Measurements from ENCODE around the gene PLEKHG2. TPM values are rescaled to one million over a fixed set of nuclear protein-coding genes. Genes with fewer than 3 reads are reported as not detected.

Gene PLEKHG2
- total RNA-seq, 4 donors from 2014 or later, result 6.4 to 29.9 (median 7.7) TPM

DNA sequence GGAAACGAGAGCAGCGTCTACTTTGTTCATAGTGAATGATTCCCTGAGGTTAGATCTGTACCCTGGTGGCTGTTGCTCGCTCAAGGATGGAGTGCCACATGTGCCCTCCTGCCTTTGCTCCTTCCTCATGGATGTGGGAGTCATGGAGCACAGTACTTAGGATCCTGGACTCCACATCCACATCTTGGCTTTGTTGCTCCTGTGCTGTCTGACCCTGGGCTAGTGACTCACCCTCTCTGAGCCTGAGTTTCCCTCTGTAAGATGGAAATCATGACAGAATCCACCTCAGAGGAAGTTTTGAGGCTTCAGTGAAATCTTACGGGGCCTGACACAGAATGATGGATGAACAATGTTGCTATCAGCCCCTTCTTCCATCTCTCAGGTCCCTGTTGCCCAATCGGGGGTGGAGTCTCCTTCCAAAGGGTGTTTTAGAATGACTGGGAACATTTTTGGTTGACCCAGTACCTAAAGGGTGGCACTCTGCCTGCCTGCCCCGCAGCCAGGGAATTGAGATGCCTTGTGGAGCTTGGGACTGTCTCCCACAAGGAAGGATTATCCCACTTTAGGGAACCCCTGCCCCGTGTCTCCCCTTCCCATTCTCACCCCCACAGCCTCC, 58.4 kb downstream of the PLEKHG2 start:
- no peaks in the 10 kb centered on the region for H3K27me3 ChIP-seq
- 83% methylated on average over 6 of the region's 7 CpGs for WGBS
- H3K4me1 ChIP-seq, result no peaks in the 10 kb centered on the region
- no peak overlapping the region for H3K4me3 ChIP-seq
- no peak overlapping the region for H3K27ac ChIP-seq
- no peak for TF ChIP-seq EP300 (IDR thresholded peaks at IDR 0.05)
- TF ChIP-seq POLR2A (IDR thresholded peaks at IDR 0.05), result no peak
- TF ChIP-seq POLR2AphosphoS5 (IDR thresholded peaks at IDR 0.05), result no peak
- TF ChIP-seq, protein P1, sequence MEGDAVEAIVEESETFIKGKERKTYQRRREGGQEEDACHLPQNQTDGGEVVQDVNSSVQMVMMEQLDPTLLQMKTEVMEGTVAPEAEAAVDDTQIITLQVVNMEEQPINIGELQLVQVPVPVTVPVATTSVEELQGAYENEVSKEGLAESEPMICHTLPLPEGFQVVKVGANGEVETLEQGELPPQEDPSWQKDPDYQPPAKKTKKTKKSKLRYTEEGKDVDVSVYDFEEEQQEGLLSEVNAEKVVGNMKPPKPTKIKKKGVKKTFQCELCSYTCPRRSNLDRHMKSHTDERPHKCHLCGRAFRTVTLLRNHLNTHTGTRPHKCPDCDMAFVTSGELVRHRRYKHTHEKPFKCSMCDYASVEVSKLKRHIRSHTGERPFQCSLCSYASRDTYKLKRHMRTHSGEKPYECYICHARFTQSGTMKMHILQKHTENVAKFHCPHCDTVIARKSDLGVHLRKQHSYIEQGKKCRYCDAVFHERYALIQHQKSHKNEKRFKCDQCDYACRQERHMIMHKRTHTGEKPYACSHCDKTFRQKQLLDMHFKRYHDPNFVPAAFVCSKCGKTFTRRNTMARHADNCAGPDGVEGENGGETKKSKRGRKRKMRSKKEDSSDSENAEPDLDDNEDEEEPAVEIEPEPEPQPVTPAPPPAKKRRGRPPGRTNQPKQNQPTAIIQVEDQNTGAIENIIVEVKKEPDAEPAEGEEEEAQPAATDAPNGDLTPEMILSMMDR (IDR thresholded peaks at IDR 0.05), result no peak
- peaks cover 98% of the 10 kb centered on the region for H3K36me3 ChIP-seq
- H3K9me3 ChIP-seq, result no peaks in the 10 kb centered on the region
- no peak for DNase-seq (ENCODE audit: low spot score in 2 of 2)

DNA sequence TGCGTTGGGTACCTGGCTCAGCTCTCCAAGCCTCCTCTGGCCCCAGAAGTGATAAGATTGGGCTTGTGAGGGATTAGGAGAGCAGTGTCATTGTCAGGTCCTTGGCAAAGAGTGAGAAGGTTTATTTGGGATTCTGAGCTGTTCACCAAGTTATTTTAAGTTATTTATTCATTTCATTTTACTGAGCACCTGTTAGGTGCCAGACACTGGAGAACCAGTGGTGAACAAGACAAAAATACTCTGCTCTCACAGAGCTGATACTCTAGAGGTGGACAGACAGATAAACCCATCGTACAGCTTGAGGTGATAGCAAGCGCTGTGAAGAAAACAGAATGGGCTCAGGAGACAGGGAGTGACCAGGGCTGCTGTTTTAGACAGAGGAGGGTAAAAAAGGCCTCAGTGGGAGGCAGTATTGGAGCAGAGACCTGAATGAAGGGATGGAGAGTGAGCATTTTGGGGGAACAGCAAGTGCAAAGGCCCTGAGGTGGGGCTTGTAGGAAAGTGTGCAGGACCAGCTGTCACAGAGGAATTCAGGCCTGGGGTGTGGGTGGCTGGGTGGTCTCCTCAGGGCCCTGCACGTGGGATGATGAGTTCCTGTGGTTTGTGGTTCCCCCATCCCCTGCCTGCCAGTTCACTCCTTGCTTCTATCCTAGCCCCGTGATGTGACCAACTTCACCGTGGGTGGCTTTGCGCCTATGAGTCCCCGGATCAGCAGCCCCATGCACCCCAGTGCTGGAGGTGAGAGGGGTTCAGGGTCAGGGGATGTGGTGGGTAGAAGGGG, 59.5 kb downstream of the PLEKHG2 start:
- TF ChIP-seq POLR2A (IDR thresholded peaks at IDR 0.05) (no peak), EP300 (IDR thresholded peaks at IDR 0.05) (no peak)
- no peak overlapping the region for H3K27ac ChIP-seq
- H3K4me1 ChIP-seq, result no peaks in the 10 kb centered on the region
- peaks cover 93% of the 10 kb centered on the region for H3K36me3 ChIP-seq
- H3K27me3 ChIP-seq, result no peaks in the 10 kb centered on the region
- 76% methylated on average over 4 of the region's 8 CpGs for WGBS
- H3K4me3 ChIP-seq, result no peak overlapping the region
- H3K9me3 ChIP-seq, result no peaks in the 10 kb centered on the region
- DNase-seq (ENCODE audit: low spot score in 2 of 2), result no peak

DNA sequence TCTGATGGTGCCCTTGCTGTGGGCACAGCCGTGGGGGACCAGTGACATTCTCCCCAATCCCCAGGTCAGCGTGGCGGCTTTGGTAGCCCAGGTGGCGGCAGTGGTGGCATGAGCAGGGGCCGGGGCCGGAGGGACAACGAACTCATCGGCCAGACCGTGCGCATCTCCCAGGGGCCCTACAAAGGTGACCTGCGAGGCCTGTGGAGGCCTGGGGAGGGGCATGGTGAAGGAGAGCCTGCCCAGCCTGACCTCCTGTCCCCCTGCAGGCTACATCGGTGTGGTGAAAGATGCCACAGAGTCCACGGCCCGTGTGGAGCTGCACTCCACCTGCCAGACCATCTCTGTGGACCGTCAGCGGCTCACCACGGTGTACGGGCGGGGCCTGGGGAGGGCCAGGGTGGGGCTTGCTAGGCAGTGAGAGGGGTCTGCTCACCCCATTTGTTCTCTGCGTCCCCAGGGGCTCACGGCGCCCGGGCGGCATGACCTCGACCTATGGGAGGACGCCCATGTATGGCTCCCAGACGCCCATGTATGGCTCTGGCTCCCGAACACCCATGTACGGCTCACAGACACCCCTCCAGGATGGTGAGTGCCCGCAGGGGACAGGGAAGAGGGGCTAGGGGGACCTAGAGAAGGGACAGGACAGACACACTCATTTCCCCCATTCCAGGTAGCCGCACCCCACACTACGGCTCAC, 60.4 kb downstream of the PLEKHG2 start:
- peaks cover 84% of the 10 kb centered on the region for H3K36me3 ChIP-seq
- no peak overlapping the region for H3K27ac ChIP-seq
- DNase-seq (ENCODE audit: low spot score in 2 of 2), result no peak
- TF ChIP-seq EP300 (IDR thresholded peaks at IDR 0.05) (no peak), POLR2A (IDR thresholded peaks at IDR 0.05) (no peak), POLR2AphosphoS5 (IDR thresholded peaks at IDR 0.05) (no peak)
- TF ChIP-seq, protein P1 (IDR thresholded peaks at IDR 0.05), result no peak
- 88% methylated on average over 11 of the region's 32 CpGs for WGBS
- no peaks in the 10 kb centered on the region for H3K27me3 ChIP-seq
- H3K4me3 ChIP-seq, result no peak overlapping the region
- no peaks in the 10 kb centered on the region for H3K9me3 ChIP-seq
- H3K4me1 ChIP-seq, result no peaks in the 10 kb centered on the region

DNA sequence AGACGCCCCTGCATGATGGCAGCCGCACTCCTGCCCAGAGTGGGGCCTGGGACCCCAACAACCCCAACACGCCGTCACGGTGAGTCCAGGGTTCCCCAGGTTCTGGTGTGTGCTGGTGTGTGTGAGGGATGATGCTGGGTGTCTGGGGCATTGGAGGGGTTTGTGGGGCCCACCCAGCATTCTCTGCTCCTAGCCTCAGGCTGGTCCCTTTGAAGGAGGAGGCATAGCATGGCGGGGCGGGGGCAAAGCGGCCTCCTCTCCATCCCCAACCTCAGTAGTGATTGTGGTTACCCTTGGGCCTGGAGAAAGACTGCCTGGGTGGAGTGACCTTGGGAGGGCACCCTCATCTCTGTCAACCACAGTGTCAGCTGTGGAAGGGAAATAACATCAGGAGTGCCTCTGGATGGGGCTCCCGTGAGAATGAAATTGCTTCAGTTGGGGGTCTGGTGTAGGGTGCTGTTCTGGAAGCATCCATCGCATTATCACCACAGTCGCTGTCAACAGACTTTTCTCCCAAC, 61.0 kb downstream of the PLEKHG2 start:
- no peak overlapping the region for H3K4me3 ChIP-seq
- no peak overlapping the region for H3K27ac ChIP-seq
- WGBS, result 89% methylated on average over 4 of the region's 11 CpGs
- no peaks in the 10 kb centered on the region for H3K27me3 ChIP-seq
- peaks cover 78% of the 10 kb centered on the region for H3K36me3 ChIP-seq
- TF ChIP-seq, protein P1 (IDR thresholded peaks at IDR 0.05), result no peak
- no peak for TF ChIP-seq EP300 (IDR thresholded peaks at IDR 0.05)
- TF ChIP-seq POLR2AphosphoS5 (IDR thresholded peaks at IDR 0.05), result no peak
- TF ChIP-seq POLR2A (IDR thresholded peaks at IDR 0.05), result no peak
- H3K9me3 ChIP-seq, result no peaks in the 10 kb centered on the region
- H3K4me1 ChIP-seq, result no peaks in the 10 kb centered on the region
- DNase-seq (ENCODE audit: low spot score in 2 of 2), result no peak

DNA sequence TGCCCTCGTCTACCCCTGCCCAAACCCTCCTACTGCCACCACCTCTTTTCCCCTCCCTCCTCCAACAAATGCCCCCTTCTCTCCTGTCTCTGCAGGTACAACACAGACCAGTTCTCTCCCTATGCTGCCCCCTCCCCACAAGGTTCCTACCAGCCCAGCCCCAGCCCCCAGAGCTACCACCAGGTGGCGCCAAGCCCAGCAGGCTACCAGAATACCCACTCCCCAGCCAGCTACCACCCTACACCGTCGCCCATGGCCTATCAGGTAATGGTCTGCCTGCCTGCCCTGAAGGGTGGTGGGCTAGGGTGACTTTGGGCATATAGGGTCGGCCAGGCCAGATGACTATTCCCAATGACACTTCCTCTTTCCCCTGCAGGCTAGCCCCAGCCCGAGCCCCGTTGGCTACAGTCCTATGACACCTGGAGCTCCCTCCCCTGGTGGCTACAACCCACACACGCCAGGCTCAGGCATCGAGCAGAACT, 61.7 kb downstream of the PLEKHG2 start:
- Histone ChIP-seq H3K4me1 (no peaks in the 10 kb centered on the region), H3K27me3 (no peaks in the 10 kb centered on the region), H3K27ac (no peak overlapping the region), H3K4me3 (no peak overlapping the region), H3K9me3 (no peaks in the 10 kb centered on the region), H3K36me3 (peaks cover 71% of the 10 kb centered on the region)
- TF ChIP-seq POLR2A (IDR thresholded peaks at IDR 0.05) (no peak), EP300 (IDR thresholded peaks at IDR 0.05) (no peak), POLR2AphosphoS5 (IDR thresholded peaks at IDR 0.05) (no peak)
- TF ChIP-seq, protein P1 (IDR thresholded peaks at IDR 0.05), result peak; percentile 28 to 86
- WGBS, result 43% methylated on average over 6 of the region's 9 CpGs
- DNase-seq (ENCODE audit: low spot score in 2 of 2), result no peak
